Measurements from ENCODE around the gene GTF2A1L.

- no peak for TF ChIP-seq EZH2 (IDR thresholded peaks at IDR 0.05; ENCODE audit: insufficient read depth, poor library complexity, severe bottlenecking)
- TF ChIP-seq EZH2phosphoT487 (IDR thresholded peaks at IDR 0.05; ENCODE audit: insufficient read depth, low read depth): no peak
Observed at GRCh38 chr2:48617618-48618017, at the start of gene GTF2A1L.

Data from GM23248 (cell line).